GM12878 (cell line): Measurements from ENCODE around the gene SBF2. TPM values are rescaled to one million over a fixed set of nuclear protein-coding genes. Genes with fewer than 3 reads are reported as not detected.

Experiments used
- ATAC-seq: fragments of 200-7000 bp; cut with Tn5 transposase; 3 replicates; pipeline ENCODE4 v1.9.1; 2020; ENCODE audit warnings: mild to moderate bottlenecking, moderate library complexity
- BruUV-seq: library from RNA; stranded (reverse); fragments of 400-500 nt; replicated peaks from 2 replicates; lab custom pipeline; 2021; lab: Mats Ljungman, UMichigan
- CTCF ChIA-PET: fragments of 300-600 bp; sonication (Branson Sonifier 250); formaldehyde crosslinking; extraction: SDS; loops from one replicate; lab custom pipeline; 2021; ENCODE audit warnings: inconsistent platforms; lab: Yijun Ruan, JAX
- POLR2A ChIA-PET: fragments of 350-600 bp; formaldehyde crosslinking; extraction: SDS; loops from one replicate; lab custom pipeline; 2021; ENCODE audit warnings: inconsistent platforms; lab: Charles Lee
- RAD21 ChIA-PET: fragments of 300-600 bp; sonication (Branson Sonifier 250); formaldehyde crosslinking; loops from one replicate; lab custom pipeline; 2023; ENCODE audit warnings: antibody characterized with exemption; ENCODE audit not compliant: unreplicated experiment; lab: Charles Lee
- SMC1A ChIA-PET: fragments of 300-600 bp; sonication (Branson Sonifier 250); formaldehyde crosslinking; loops from one replicate; lab custom pipeline; 2023; ENCODE audit not compliant: unreplicated experiment, uncharacterized antibody; lab: Charles Lee
- DNase-seq: peaks from one replicate; pipeline ENCODE4 v3.0.0-alpha.2; 2011; ENCODE audit warnings: low read depth, low spot score
- FAIRE-seq: peaks from 3 replicates; lab custom pipeline; 2011; peaks lifted over from hg19 to GRCh38; lab: Jason Lieb, UNC
- H2AFZ ChIP-seq: 2 replicates; pipeline ENCODE4 v1.6.0; 2011; ENCODE audit warnings: low read depth, low read length, control low read depth; ENCODE audit not compliant: control insufficient read depth
- H3K27ac ChIP-seq: 2 replicates; pipeline ENCODE4 v1.5.1; 2011; ENCODE audit warnings: control low read depth; ENCODE audit not compliant: control insufficient read depth, insufficient read depth
- H3K27me3 ChIP-seq, 2 experiments: replicated peaks in 1 of 2; 2 replicates each; pipeline versions ENCODE4 v1.6.0 to v1.6.1; 2011; ENCODE audit warnings: low read length in 1 of 2; ENCODE audit not compliant: control insufficient read depth in 2 of 2, insufficient read depth in 2 of 2
- H3K36me3 ChIP-seq, 2 experiments: 2 replicates each; pipeline ENCODE4 v1.5.1; 2011; ENCODE audit warnings: low read length in 1 of 2; ENCODE audit not compliant: control insufficient read depth in 2 of 2, insufficient read depth in 2 of 2
- H3K4me1 ChIP-seq: 2 replicates; pipeline ENCODE4 v1.6.1; 2011; ENCODE audit warnings: mild to moderate bottlenecking, low read length, moderate library complexity, mixed read lengths; ENCODE audit not compliant: control insufficient read depth, insufficient read depth
- H3K4me2 ChIP-seq: 2 replicates; pipeline ENCODE4 v1.6.0; 2011; ENCODE audit warnings: control low read depth; ENCODE audit not compliant: control insufficient read depth, insufficient read depth
- H3K4me3 ChIP-seq: fragments of 200-600 bp; sonication (generic); 2 replicates; pipeline ENCODE4 v1.5.1; 2016
- H3K79me2 ChIP-seq: 2 replicates; pipeline ENCODE4 v1.6.0; 2011; ENCODE audit warnings: low read length; ENCODE audit not compliant: control insufficient read depth, insufficient read depth
- H3K9ac ChIP-seq: 2 replicates; pipeline ENCODE4 v1.8.0; 2011; ENCODE audit warnings: low read length, control low read depth, mixed read lengths; ENCODE audit not compliant: control insufficient read depth, insufficient read depth
- H3K9me3 ChIP-seq: replicated peaks from 3 replicates; pipeline ENCODE4 v1.5.1; 2011; ENCODE audit warnings: mild to moderate bottlenecking, low read length; ENCODE audit not compliant: control insufficient read depth, insufficient read depth
- H4K20me1 ChIP-seq: 2 replicates; pipeline ENCODE4 v1.6.0; 2011; ENCODE audit not compliant: control insufficient read depth, insufficient read depth
- BACH1 ChIP-seq: fragments of 450-650 bp; IDR thresholded peaks from 2 replicates; pipeline ENCODE4 v1.6.1; 2017; ENCODE audit warnings: mild to moderate bottlenecking, borderline replicate concordance
- CBX5 ChIP-seq: sonication (generic); IDR thresholded peaks from 2 replicates; pipeline ENCODE4 v1.6.1; 2016; ENCODE audit warnings: low read depth, moderate library complexity, mild to moderate bottlenecking, inconsistent platforms
- CUX1 ChIP-seq: IDR thresholded peaks from 2 replicates; pipeline ENCODE4 v1.6.1; 2012; ENCODE audit warnings: improper control_type of control experiment, low read depth, low read length; ENCODE audit not compliant: insufficient replicate concordance
- GABPA ChIP-seq: IDR thresholded peaks from 2 replicates; pipeline ENCODE4 v1.6.1; 2014; ENCODE audit warnings: antibody characterized with exemption, low read depth, mild to moderate bottlenecking, inconsistent platforms
- GATAD2B ChIP-seq: fragments of 450-650 bp; conservative IDR thresholded peaks from 2 replicates; pipeline ENCODE4 v1.6.1; 2017; ENCODE audit warnings: low read depth, mild to moderate bottlenecking, moderate library complexity
- MTA2 ChIP-seq: fragments of 450-650 bp; IDR thresholded peaks from 2 replicates; pipeline ENCODE4 v1.6.1; 2016; ENCODE audit warnings: low read depth, mild to moderate bottlenecking, moderate library complexity
- RCOR1 ChIP-seq: conservative IDR thresholded peaks from 2 replicates; pipeline ENCODE4 v1.6.1; 2012; ENCODE audit warnings: low read depth, low read length, improper control_type of control experiment
- RELB ChIP-seq: fragments of 450-650 bp; IDR thresholded peaks from 2 replicates; pipeline ENCODE4 v1.6.1; 2017; ENCODE audit warnings: low read depth, mild to moderate bottlenecking, moderate library complexity
- SIX5 ChIP-seq: IDR thresholded peaks from 2 replicates; pipeline ENCODE4 v1.6.1; 2011; ENCODE audit warnings: mild to moderate bottlenecking, low read depth, low read length, moderate library complexity; ENCODE audit not compliant: severe bottlenecking
- ZNF687 ChIP-seq: fragments of 450-650 bp; IDR thresholded peaks from 2 replicates; pipeline ENCODE4 v1.6.1; 2017; ENCODE audit warnings: mild to moderate bottlenecking, moderate library complexity
- ZZZ3 ChIP-seq: IDR thresholded peaks from 2 replicates; pipeline ENCODE4 v1.6.1; 2011; ENCODE audit warnings: low read depth; ENCODE audit not compliant: control insufficient read depth, insufficient read length
- WGBS: methylation state at CpG from one replicate; pipeline ENCODE4 v1.1.6; 2016; ENCODE audit warnings: low lambda C conversion rate; ENCODE audit not compliant: insufficient replicate concordance, insufficient coverage; ENCODE audit errors: missing lambda C conversion rate; 5-methylcytosine and 5-hydroxymethylcytosine counted together
- in situ Hi-C: fragments of 300-500 bp; cut with MboI; formaldehyde crosslinking; loops from 9 replicates; pipeline ENCODE4 v1.14.3; 2018; ENCODE audit warnings: mixed read lengths
- intact Hi-C: fragments of 100-400 bp; cut with micrococcal nuclease; formaldehyde crosslinking; loops from one replicate; pipeline ENCODE4 v1.14.2; 2022; ENCODE audit not compliant: unreplicated experiment
- polyA plus RNA-seq, 11 experiments: library from polyadenylated mRNA; depleted of rRNA in 4 of 11; unstranded in 6 of 11; stranded (reverse) in 5 of 11; fragments of >200 nt; fragmentation: Nextera tagmentation in 4 of 11; fragmentation: Illumina TruSeq in 1 of 11; extraction: Ambion mirVana in 4 of 11; extraction: Trizol in 1 of 11; gene quantifications; 1 replicate in 1 of 11; 2 replicates in 10 of 11; pipeline versions ENCODE4 v1.2.1 to v1.2.3, GENCODE V29; 2011 to 2016; ENCODE audit warnings: inconsistent platforms in 2 of 11, missing spikeins in 2 of 11, low read depth in 1 of 11
- total RNA-seq, 4 experiments: library from RNA; depleted of rRNA in 3 of 4; stranded (reverse); fragments of >200 nt in 3 of 4; fragmentation: Illumina TruSeq in 1 of 4; extraction: Trizol in 1 of 4; gene quantifications; 2 replicates each; pipeline versions ENCODE4 v1.2.1 to v1.2.3, GENCODE V29; 2013 to 2021
- TF ChIP-seq, protein P1 (sequence below): fragments of 450-650 bp; IDR thresholded peaks from 2 replicates; pipeline ENCODE4 v1.6.1; 2016; ENCODE audit warnings: mild to moderate bottlenecking

Gene SBF2
- total and polyA plus RNA-seq, 10 of the 15 experiments (the other 5 are each of a cell fraction or from before 2014, with no cell fraction given), result 0.24 to 2.3 (median 1.1) TPM

GRCh38 chr11:9849389-9849788 is 444.6 kb downstream of the SBF2 start:
- RAD21 ChIA-PET, result no interaction called here
- BruUV-seq, result no TSS peak
- DNase-seq (no peak), ATAC-seq (no peak), FAIRE-seq (no peak)
- no peaks in the 10 kb centered on the region for H3K27me3 ChIP-seq
- no peak overlapping the region for H3K9ac ChIP-seq
- no peak overlapping the region for H3K27ac ChIP-seq
- POLR2A ChIA-PET, result no interaction called here
- intact Hi-C loops (no loop called here), in situ Hi-C loops (no loop called here)
- H3K9me3 ChIP-seq, result no peaks in the 10 kb centered on the region
- no peaks in the 10 kb centered on the region for H3K79me2 ChIP-seq
- H3K36me3 ChIP-seq, result no peaks in the 10 kb centered on the region
- SMC1A ChIA-PET, result no interaction called here
- no peak overlapping the region for H2AFZ ChIP-seq
- H3K4me3 ChIP-seq, result no peak overlapping the region
- H3K4me1 ChIP-seq, result no peaks in the 10 kb centered on the region
- CTCF ChIA-PET, result no interaction called here
- 85% methylated on average over 1 of the region's 1 CpG for WGBS
- H3K4me2 ChIP-seq, result no peak overlapping the region
- no peaks in the 10 kb centered on the region for H4K20me1 ChIP-seq
- TF ChIP-seq RELB (no peak), MTA2 (no peak), RCOR1 (no peak), GABPA (no peak), ZZZ3 (no peak), GATAD2B (no peak), SIX5 (no peak), CBX5 (no peak), CUX1 (no peak), BACH1 (no peak), ZNF687 (no peak)
- TF ChIP-seq, protein P1, sequence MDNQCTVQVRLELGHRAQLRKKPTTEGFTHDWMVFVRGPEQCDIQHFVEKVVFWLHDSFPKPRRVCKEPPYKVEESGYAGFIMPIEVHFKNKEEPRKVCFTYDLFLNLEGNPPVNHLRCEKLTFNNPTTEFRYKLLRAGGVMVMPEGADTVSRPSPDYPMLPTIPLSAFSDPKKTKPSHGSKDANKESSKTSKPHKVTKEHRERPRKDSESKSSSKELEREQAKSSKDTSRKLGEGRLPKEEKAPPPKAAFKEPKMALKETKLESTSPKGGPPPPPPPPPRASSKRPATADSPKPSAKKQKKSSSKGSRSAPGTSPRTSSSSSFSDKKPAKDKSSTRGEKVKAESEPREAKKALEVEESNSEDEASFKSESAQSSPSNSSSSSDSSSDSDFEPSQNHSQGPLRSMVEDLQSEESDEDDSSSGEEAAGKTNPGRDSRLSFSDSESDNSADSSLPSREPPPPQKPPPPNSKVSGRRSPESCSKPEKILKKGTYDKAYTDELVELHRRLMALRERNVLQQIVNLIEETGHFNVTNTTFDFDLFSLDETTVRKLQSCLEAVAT, result no peak
